Measurements from ENCODE around the gene ZNRF1. TPM values are rescaled to one million over a fixed set of nuclear protein-coding genes. Genes with fewer than 3 reads are reported as not detected.

The ZNRF1 gene
- total and polyA plus RNA-seq, 2 of the 8 experiments (the other 6 are each of a cell fraction or from before 2014, with no cell fraction given), result 33.5 to 52.9 TPM

DNA sequence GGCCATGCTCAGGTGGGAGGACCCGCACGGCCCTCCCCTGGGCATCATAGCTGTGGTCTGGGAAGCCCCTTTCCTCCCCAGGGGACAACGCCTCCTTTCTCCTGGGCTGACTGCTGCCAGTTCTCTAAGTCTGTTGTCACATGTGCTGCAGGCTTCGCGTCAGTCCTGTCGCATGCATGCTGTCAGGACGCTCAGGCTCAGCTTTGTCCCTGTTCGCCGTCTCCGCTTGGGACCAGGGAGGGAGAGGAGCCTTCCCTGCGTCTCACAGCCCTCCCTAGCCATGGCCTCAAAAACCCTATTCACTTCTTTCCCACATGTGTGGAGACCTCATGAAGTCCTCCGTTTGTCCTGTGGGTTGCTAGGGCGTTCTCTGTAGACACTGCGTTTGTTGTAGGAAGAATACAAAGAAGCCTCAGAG lies 96.4 kb downstream of the ZNRF1 start:
- ChIA-PET CTCF (ENCODE audit: partially characterized antibody) (interaction anchor here (0.6 to 13.7 kb wide), 9 partner anchors 9 to 97 kb away, joined by 3 to 133 read pairs (median 5); no protein-coding TSS in a partner anchor), POLR2A (ENCODE audit: partially characterized antibody) (interaction anchor here (1.0 to 1.6 kb wide), 3 partner anchors 14 to 16 kb away, joined by 3 to 5 read pairs (median 4); no protein-coding TSS in a partner anchor)
- no peak for FAIRE-seq
- Histone ChIP-seq H2BK15ac (ENCODE audit: low read length) (peak overlapping the region; percentile 53; the same call in 1 of the 2 replicates), H3K4me3 (ENCODE audit: extremely low read depth in 1 of 4, insufficient read depth in 2 of 4, low read depth in 3 of 4, low read length in 4 of 4) (no peak overlapping the region), H4K5ac (ENCODE audit: insufficient read length, low read depth, low read length) (no peak overlapping the region), H2BK5ac (ENCODE audit: low read depth, low read length) (peak overlapping the region; percentile 69; the same call in 1 of the 2 replicates), H3K27ac (ENCODE audit: low read depth, low read length) (no peak overlapping the region), H2AFZ (ENCODE audit: low read length) (no peak overlapping the region), H3K18ac (ENCODE audit: extremely low read depth, low read length) (peak overlapping the region; percentile 39; the same call in 1 of the 2 replicates), H4K20me1 (replicated peaks in 1 of 2; ENCODE audit: control insufficient read depth in 1 of 2, insufficient read depth in 2 of 2, low read length in 2 of 2) (peaks cover 8 to 20% of the 10 kb centered on the region in 2 experiments), H3K4me1 (replicated peaks in 1 of 4; ENCODE audit: control insufficient read depth in 3 of 4, insufficient read depth in 4 of 4, low read length in 3 of 4) (peaks cover 15 to 47% (median 33%) of the 10 kb centered on the region in 4 experiments), H3K23ac (ENCODE audit: insufficient read length) (no peak overlapping the region), H3K56ac (replicated peaks; ENCODE audit: insufficient read length, low read depth, low read length) (no peak overlapping the region), H4K8ac (ENCODE audit: extremely low read depth, insufficient read depth, low read length) (no peak overlapping the region), H2BK20ac (ENCODE audit: low read length) (no peak overlapping the region; the same call in 1 of the 2 replicates), H3K79me1 (ENCODE audit: low read depth, low read length) (peaks cover 14% of the 10 kb centered on the region), H3K4me2 (ENCODE audit: insufficient read depth in 1 of 2, low read depth in 2 of 2, low read length in 2 of 2) (no peak overlapping the region), H3K9me3 (ENCODE audit: insufficient read depth in 2 of 2, low read depth in 1 of 2, low read length in 1 of 2) (no peaks in the 10 kb centered on the region), H3K4ac (replicated peaks; ENCODE audit: insufficient read length, low read depth, low read length) (no peak overlapping the region), H3K14ac (ENCODE audit: insufficient read length) (no peak overlapping the region), H2BK120ac (replicated peaks; ENCODE audit: low read depth, low read length) (no peak overlapping the region), H3K79me2 (ENCODE audit: control insufficient read depth in 1 of 2, insufficient read depth in 2 of 2, low read length in 2 of 2) (peaks cover 0 to 31% of the 10 kb centered on the region in 2 experiments; a peak in 2 of 4 replicates), H3K27me3 (replicated peaks in 1 of 4; ENCODE audit: control insufficient read depth in 3 of 4, extremely low read depth in 1 of 4, insufficient read depth in 3 of 4, low read length in 3 of 4) (no peaks in the 10 kb centered on the region), H3K36me3 (ENCODE audit: control insufficient read depth in 2 of 4, insufficient read depth in 4 of 4, low read length in 3 of 4) (no peaks in the 10 kb centered on the region), H3K9ac (replicated peaks in 1 of 4; ENCODE audit: extremely low read depth in 1 of 4, low read depth in 3 of 4, low read length in 3 of 4) (no peak overlapping the region), H4K91ac (replicated peaks; ENCODE audit: insufficient read length, low read length) (no peak overlapping the region), H3K23me2 (ENCODE audit: low read depth, low read length) (no peaks in the 10 kb centered on the region), H2AK5ac (ENCODE audit: low read depth, low read length) (peak overlapping the region; percentile 88; the same call in 1 of the 2 replicates), H2BK12ac (ENCODE audit: low read depth, low read length) (no peak overlapping the region)
- DNase-seq (ENCODE audit: low read depth in 1 of 2, low spot score in 2 of 2), result no peak
- WGBS, 2 experiments (ENCODE audit: extremely low coverage in 1 of 2, insufficient coverage in 1 of 2, insufficient read length in 1 of 2, insufficient replicate concordance in 2 of 2, low coverage in 1 of 2, low lambda C conversion rate in 2 of 2, missing lambda C conversion rate in 1 of 2), result 87% methylated on average over 11 of the region's 14 CpGs; no CpG with 5 or more reads in 1 of the 2 experiments
- TF ChIP-seq PHF8 (conservative IDR thresholded peaks at IDR 0.05; ENCODE audit: low read depth, low read length), result no peak
- no peak for TF ChIP-seq MAFK (IDR thresholded peaks at IDR 0.05; ENCODE audit: low read depth, low read length)
- no peak; a peak in 1 of 4 replicates for TF ChIP-seq SIN3A (conservative IDR thresholded peaks at IDR 0.05 in 1 of 2, IDR thresholded peaks at IDR 0.05 in 1 of 2; ENCODE audit: low read depth in 1 of 2, low read length in 2 of 2)
- TF ChIP-seq, protein P1, sequence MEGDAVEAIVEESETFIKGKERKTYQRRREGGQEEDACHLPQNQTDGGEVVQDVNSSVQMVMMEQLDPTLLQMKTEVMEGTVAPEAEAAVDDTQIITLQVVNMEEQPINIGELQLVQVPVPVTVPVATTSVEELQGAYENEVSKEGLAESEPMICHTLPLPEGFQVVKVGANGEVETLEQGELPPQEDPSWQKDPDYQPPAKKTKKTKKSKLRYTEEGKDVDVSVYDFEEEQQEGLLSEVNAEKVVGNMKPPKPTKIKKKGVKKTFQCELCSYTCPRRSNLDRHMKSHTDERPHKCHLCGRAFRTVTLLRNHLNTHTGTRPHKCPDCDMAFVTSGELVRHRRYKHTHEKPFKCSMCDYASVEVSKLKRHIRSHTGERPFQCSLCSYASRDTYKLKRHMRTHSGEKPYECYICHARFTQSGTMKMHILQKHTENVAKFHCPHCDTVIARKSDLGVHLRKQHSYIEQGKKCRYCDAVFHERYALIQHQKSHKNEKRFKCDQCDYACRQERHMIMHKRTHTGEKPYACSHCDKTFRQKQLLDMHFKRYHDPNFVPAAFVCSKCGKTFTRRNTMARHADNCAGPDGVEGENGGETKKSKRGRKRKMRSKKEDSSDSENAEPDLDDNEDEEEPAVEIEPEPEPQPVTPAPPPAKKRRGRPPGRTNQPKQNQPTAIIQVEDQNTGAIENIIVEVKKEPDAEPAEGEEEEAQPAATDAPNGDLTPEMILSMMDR (IDR thresholded peaks at IDR 0.05; ENCODE audit: control extremely low read depth in 1 of 3, insufficient read depth in 1 of 3, low read depth in 1 of 3, low read length in 3 of 3), result peak; percentile 8 to 33 (median 21); a peak in 2 of 4 replicates
- TF ChIP-seq TCF12 (IDR thresholded peaks at IDR 0.05; ENCODE audit: low read depth, low read length), result no peak
- no peak for TF ChIP-seq HDAC6 (IDR thresholded peaks at IDR 0.05; ENCODE audit: low read depth, low read length)
- TF ChIP-seq, protein P2, sequence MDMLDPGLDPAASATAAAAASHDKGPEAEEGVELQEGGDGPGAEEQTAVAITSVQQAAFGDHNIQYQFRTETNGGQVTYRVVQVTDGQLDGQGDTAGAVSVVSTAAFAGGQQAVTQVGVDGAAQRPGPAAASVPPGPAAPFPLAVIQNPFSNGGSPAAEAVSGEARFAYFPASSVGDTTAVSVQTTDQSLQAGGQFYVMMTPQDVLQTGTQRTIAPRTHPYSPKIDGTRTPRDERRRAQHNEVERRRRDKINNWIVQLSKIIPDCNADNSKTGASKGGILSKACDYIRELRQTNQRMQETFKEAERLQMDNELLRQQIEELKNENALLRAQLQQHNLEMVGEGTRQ (IDR thresholded peaks at IDR 0.05; ENCODE audit: low read length), result no peak
- 0 out of 4 replicates have a peak, but pooled peaks of 1 of the 2 experiments have one; percentile 2 for TF ChIP-seq RAD21 (IDR thresholded peaks at IDR 0.05 in 1 of 2, conservative IDR thresholded peaks at IDR 0.05 in 1 of 2; ENCODE audit: low read depth in 2 of 2, low read length in 2 of 2)

Measured in H1 (cell line).